ENCODE results near the gene ASCL1.

DNA sequence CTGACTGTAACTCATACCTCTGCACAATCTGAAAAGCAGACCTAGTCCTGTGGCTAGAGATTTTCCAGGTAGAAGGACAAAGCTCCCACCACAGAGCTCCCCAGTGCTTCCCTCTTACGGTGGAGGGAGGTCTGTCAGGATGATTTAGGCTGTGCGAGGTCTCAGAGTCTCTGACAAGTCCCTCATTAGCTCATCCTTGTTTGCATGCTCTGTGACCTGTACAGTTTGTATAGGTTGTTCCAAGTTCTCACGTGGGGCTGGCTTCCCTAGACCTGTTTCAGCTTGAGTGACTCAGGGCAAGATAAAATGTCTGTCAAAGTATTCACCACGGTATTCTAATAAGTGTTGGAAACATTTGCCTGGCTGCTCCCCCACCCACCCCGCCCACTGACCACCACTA is 34.8 kb downstream of the ASCL1 start:
- TF ChIP-seq, protein P1, sequence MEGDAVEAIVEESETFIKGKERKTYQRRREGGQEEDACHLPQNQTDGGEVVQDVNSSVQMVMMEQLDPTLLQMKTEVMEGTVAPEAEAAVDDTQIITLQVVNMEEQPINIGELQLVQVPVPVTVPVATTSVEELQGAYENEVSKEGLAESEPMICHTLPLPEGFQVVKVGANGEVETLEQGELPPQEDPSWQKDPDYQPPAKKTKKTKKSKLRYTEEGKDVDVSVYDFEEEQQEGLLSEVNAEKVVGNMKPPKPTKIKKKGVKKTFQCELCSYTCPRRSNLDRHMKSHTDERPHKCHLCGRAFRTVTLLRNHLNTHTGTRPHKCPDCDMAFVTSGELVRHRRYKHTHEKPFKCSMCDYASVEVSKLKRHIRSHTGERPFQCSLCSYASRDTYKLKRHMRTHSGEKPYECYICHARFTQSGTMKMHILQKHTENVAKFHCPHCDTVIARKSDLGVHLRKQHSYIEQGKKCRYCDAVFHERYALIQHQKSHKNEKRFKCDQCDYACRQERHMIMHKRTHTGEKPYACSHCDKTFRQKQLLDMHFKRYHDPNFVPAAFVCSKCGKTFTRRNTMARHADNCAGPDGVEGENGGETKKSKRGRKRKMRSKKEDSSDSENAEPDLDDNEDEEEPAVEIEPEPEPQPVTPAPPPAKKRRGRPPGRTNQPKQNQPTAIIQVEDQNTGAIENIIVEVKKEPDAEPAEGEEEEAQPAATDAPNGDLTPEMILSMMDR (CRISPR knock-in tag; IDR thresholded peaks at IDR 0.05), result no peak
- TF ChIP-seq POLR2A (IDR thresholded peaks at IDR 0.05; ENCODE audit: insufficient read depth in 1 of 2, low read depth in 2 of 2, low read length in 2 of 2), result no peak
- TF ChIP-seq TCF7L2 (IDR thresholded peaks at IDR 0.05; ENCODE audit: low read depth, low read length), result no peak
- no peak for TF ChIP-seq ZMYM3 (CRISPR knock-in tag; IDR thresholded peaks at IDR 0.05)
- no peak for TF ChIP-seq KDM2A (CRISPR knock-in tag; IDR thresholded peaks at IDR 0.05; ENCODE audit: borderline replicate concordance, low read depth)
- no peak for TF ChIP-seq ZFP37 (CRISPR knock-in tag; IDR thresholded peaks at IDR 0.05; ENCODE audit: borderline replicate concordance)

All from HepG2 (cell line).